ENCODE measurements around the gene HOXA2. TPM values are rescaled to one million over a fixed set of nuclear protein-coding genes. Genes with fewer than 3 reads are reported as not detected.

The HOXA2 gene
- total RNA-seq, 4 donors from 2014 or later = 0.29 to 0.88 (median 0.38) TPM; not detected in 1

GRCh38 chr7:27149842-27150567 lies 47.5 kb upstream of the HOXA2 start:
- H3K4me1 ChIP-seq = peaks cover 52 to 63% of the 10 kb centered on the region in 2 donors
- TF ChIP-seq CTCF (IDR thresholded peaks at IDR 0.05 in 4 of 5, conservative IDR thresholded peaks at IDR 0.05 in 1 of 5) (no peak), POLR2A (IDR thresholded peaks at IDR 0.05) (no peak)
- intact Hi-C loops (cut with DNase I; ENCODE audit: low total_unique reads) = loop anchor here (1.0 kb wide), 1 partner anchor 20 kb away; the partner anchor contains the start of gene HOXA4
- peak overlapping the region; percentile 90 to 96 (median 94) for H3K27ac ChIP-seq
- H3K9me3 ChIP-seq = no peaks in the 10 kb centered on the region
- in situ Hi-C loops (cut with MboI; ENCODE audit: low sequenced_read_pairs in 4 of 4) = loop anchor here (5.0 to 25.0 kb wide), 5 partner anchors 293 to 938 kb away; partner anchors contain the start of genes CBX3 (in 1 of the 4) and HNRNPA2B1 (in 1 of the 4)
- ATAC-seq (peak; percentile 17 to 45), DNase-seq (no peak)
- peak overlapping the region; percentile 64 to 75 (median 70) for H3K4me3 ChIP-seq
- H3K27me3 ChIP-seq = no peaks in the 10 kb centered on the region
- H3K36me3 ChIP-seq = peaks cover 0 to 8% of the 10 kb centered on the region in 2 donors

GRCh38 chr7:27148756-27149641 lies 46.5 kb upstream of the HOXA2 start:
- Histone ChIP-seq H3K27me3 (no peaks in the 10 kb centered on the region), H3K4me1 (peaks cover 52 to 60% of the 10 kb centered on the region in 2 donors), H3K27ac (peak overlapping the region; percentile 90 to 96 (median 94)), H3K4me3 (peak overlapping the region; percentile 64 to 75 (median 70)), H3K9me3 (no peaks in the 10 kb centered on the region), H3K36me3 (peaks cover 0 to 18% of the 10 kb centered on the region in 2 donors)
- no peak for ATAC-seq
- no peak for DNase-seq
- in situ Hi-C loops (cut with MboI; ENCODE audit: low sequenced_read_pairs in 4 of 4) = loop anchor here in 3 of 4 donors (5.0 to 10.0 kb wide), 3 partner anchors 292 to 784 kb away; no protein-coding TSS in a partner anchor
- TF ChIP-seq POLR2A (IDR thresholded peaks at IDR 0.05) (no peak), CTCF (IDR thresholded peaks at IDR 0.05 in 4 of 5, conservative IDR thresholded peaks at IDR 0.05 in 1 of 5) (no peak)
- intact Hi-C loops (cut with DNase I; ENCODE audit: low total_unique reads) = no loop called here

GRCh38 chr7:27148031-27148755 lies 45.7 kb upstream of the HOXA2 start:
- H3K4me1 ChIP-seq = peaks cover 50 to 60% of the 10 kb centered on the region in 2 donors
- peak overlapping the region; percentile 64 to 75 (median 70) for H3K4me3 ChIP-seq
- ATAC-seq = no peak
- intact Hi-C loops (cut with DNase I; ENCODE audit: low total_unique reads) = no loop called here
- no peaks in the 10 kb centered on the region for H3K9me3 ChIP-seq
- TF ChIP-seq POLR2A (IDR thresholded peaks at IDR 0.05) (no peak), CTCF (IDR thresholded peaks at IDR 0.05 in 4 of 5, conservative IDR thresholded peaks at IDR 0.05 in 1 of 5) (no peak)
- H3K27me3 ChIP-seq = no peaks in the 10 kb centered on the region
- peak overlapping the region; percentile 90 to 96 (median 94) for H3K27ac ChIP-seq
- DNase-seq = no peak
- in situ Hi-C loops (cut with MboI; ENCODE audit: low sequenced_read_pairs in 4 of 4) = loop anchor here in 3 of 4 donors (5.0 to 10.0 kb wide), 3 partner anchors 291 to 783 kb away; no protein-coding TSS in a partner anchor
- peaks cover 0 to 20% of the 10 kb centered on the region in 2 donors for H3K36me3 ChIP-seq

All from gastrocnemius medialis (tissue), 4 donors.